ENCODE data around the gene EPB41.

The EPB41 gene

DNA sequence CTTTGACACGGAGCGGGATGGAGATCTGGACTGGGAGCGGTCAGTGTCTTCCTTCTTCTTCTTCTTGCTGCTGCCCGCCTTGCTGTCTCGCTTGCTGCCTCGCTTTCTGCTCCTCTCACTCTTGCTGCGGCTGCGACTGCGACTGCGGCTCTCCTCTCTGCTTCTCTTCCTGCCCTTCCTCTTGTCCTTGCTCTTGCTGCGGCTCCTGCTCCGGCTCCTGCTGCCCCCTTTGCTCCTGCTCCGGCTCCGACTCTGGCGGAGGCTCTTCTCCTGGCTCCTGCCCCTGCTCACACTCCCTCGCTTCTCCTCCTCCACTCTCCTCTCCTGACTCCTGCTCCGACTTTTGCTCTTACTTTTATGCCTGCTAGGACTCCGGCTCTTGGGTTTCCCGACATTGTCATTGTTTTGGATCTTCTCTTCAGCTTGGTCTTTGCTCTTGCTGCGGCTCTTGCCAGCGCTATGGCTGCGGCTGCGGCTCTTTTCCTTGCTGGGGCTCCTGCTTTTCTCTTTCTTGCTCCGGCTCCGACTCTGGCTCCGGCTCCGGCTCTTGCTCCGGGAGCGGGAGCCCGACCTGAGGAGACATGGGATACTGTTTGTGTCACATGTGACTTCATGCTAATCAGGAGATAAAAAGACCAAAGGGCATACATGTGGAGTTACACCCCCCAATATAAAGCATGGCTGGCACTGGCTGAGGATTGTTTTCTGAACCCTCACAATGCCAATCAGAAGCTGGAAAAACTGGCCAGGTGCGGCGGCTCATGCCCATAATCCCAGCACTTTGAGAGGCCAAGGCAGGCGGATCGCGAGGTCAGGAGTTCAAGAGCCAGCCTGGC, 234.5 kb downstream of the EPB41 start:
- TF ChIP-seq, protein P1, sequence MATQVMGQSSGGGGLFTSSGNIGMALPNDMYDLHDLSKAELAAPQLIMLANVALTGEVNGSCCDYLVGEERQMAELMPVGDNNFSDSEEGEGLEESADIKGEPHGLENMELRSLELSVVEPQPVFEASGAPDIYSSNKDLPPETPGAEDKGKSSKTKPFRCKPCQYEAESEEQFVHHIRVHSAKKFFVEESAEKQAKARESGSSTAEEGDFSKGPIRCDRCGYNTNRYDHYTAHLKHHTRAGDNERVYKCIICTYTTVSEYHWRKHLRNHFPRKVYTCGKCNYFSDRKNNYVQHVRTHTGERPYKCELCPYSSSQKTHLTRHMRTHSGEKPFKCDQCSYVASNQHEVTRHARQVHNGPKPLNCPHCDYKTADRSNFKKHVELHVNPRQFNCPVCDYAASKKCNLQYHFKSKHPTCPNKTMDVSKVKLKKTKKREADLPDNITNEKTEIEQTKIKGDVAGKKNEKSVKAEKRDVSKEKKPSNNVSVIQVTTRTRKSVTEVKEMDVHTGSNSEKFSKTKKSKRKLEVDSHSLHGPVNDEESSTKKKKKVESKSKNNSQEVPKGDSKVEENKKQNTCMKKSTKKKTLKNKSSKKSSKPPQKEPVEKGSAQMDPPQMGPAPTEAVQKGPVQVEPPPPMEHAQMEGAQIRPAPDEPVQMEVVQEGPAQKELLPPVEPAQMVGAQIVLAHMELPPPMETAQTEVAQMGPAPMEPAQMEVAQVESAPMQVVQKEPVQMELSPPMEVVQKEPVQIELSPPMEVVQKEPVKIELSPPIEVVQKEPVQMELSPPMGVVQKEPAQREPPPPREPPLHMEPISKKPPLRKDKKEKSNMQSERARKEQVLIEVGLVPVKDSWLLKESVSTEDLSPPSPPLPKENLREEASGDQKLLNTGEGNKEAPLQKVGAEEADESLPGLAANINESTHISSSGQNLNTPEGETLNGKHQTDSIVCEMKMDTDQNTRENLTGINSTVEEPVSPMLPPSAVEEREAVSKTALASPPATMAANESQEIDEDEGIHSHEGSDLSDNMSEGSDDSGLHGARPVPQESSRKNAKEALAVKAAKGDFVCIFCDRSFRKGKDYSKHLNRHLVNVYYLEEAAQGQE (IDR thresholded peaks at IDR 0.05; ENCODE audit: insufficient read depth in 1 of 2, low read depth in 2 of 2, low read length in 2 of 2) = no peak
- TF ChIP-seq POLR2AphosphoS5 (IDR thresholded peaks at IDR 0.05; ENCODE audit: low read depth, low read length) = no peak
- TF ChIP-seq SIN3A (IDR thresholded peaks at IDR 0.05; ENCODE audit: borderline replicate concordance, insufficient read depth, low read length) = no peak
- no peak for TF ChIP-seq FOXP2 (optimal IDR thresholded peaks at IDR 0.05; ENCODE audit: borderline replicate concordance, extremely low read depth, extremely low read length, insufficient read depth)
- TF ChIP-seq TAF1 (IDR thresholded peaks at IDR 0.05; ENCODE audit: borderline replicate concordance, insufficient read depth, low read length) = no peak

- TF ChIP-seq, protein P1 (IDR thresholded peaks at IDR 0.05; ENCODE audit: insufficient read depth in 1 of 2, low read depth in 2 of 2, low read length in 2 of 2) = no peak
Measured at GRCh38 chr1:29152046-29152805, 237.9 kb downstream of the EPB41 start.

- no peak for TF ChIP-seq POLR2AphosphoS5 (IDR thresholded peaks at IDR 0.05; ENCODE audit: low read depth, low read length)
- no peak for TF ChIP-seq TAF1 (IDR thresholded peaks at IDR 0.05; ENCODE audit: borderline replicate concordance, insufficient read depth, low read length)
Measured at GRCh38 chr1:29156543-29157268, 242.3 kb downstream of the EPB41 start.

GRCh38 chr1:29157269-29157601, 242.9 kb downstream of the EPB41 start:
- no peak for TF ChIP-seq SIN3A (IDR thresholded peaks at IDR 0.05; ENCODE audit: borderline replicate concordance, insufficient read depth, low read length)
- TF ChIP-seq FOXP2 (optimal IDR thresholded peaks at IDR 0.05; ENCODE audit: borderline replicate concordance, extremely low read depth, extremely low read length, insufficient read depth) = no peak
- no peak for TF ChIP-seq TAF1 (IDR thresholded peaks at IDR 0.05; ENCODE audit: borderline replicate concordance, insufficient read depth, low read length)
- no peak for TF ChIP-seq POLR2AphosphoS5 (IDR thresholded peaks at IDR 0.05; ENCODE audit: low read depth, low read length)
- TF ChIP-seq, protein P1 (IDR thresholded peaks at IDR 0.05; ENCODE audit: insufficient read depth in 1 of 2, low read depth in 2 of 2, low read length in 2 of 2) = no peak

GRCh38 chr1:29159773-29160172, 245.4 kb downstream of the EPB41 start:
- TF ChIP-seq, protein P1 (IDR thresholded peaks at IDR 0.05; ENCODE audit: insufficient read depth in 1 of 2, low read depth in 2 of 2, low read length in 2 of 2) = no peak
- no peak for TF ChIP-seq TAF1 (IDR thresholded peaks at IDR 0.05; ENCODE audit: borderline replicate concordance, insufficient read depth, low read length)
